GM12801 (cell line): Measurements from ENCODE around the gene WASF2.

Experiments used
- CTCF ChIP-seq: IDR thresholded peaks from one replicate; pipeline ENCODE4 v1.5.1; 2011; ENCODE audit warnings: control low read depth; ENCODE audit not compliant: insufficient read length; ENCODE audit errors: extremely low read depth

The WASF2 gene

GRCh38 chr1:27507960-27508665 is 18.1 kb upstream of the WASF2 start:
- no peak for TF ChIP-seq CTCF

DNA sequence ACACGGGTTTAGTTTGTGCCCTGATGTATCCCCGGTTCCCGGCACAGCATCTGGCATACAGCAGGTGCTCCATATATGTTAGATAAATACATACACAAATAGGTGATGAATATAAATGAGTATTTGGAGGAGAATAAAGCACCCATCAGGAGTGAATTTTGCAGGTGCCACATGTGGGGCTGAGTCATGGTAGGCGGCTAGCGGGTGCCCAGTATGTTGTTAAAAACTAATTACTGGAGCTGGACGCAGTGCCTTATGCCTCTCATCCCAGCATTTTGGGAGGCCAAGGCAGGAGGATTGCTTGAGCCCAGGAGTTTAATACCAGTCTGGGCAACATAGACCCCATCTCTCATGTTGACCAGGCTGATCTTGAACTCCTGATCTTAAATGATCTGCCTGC is 16.7 kb upstream of the WASF2 start:
- TF ChIP-seq CTCF, result no peak

DNA sequence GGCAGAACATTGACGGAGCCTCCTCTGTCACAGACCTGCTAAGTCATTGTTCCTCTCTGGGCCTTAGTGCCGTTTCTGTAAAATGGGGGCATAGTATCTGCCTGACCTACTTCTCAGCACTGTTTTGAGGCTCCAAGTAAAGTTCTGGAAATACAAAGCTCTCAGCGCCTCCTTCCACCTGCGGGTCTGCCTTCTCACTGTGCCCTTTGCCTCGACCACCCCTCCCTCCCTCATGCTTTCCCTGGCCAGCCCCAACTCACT is 15.4 kb upstream of the WASF2 start:
- TF ChIP-seq CTCF, result no peak

DNA sequence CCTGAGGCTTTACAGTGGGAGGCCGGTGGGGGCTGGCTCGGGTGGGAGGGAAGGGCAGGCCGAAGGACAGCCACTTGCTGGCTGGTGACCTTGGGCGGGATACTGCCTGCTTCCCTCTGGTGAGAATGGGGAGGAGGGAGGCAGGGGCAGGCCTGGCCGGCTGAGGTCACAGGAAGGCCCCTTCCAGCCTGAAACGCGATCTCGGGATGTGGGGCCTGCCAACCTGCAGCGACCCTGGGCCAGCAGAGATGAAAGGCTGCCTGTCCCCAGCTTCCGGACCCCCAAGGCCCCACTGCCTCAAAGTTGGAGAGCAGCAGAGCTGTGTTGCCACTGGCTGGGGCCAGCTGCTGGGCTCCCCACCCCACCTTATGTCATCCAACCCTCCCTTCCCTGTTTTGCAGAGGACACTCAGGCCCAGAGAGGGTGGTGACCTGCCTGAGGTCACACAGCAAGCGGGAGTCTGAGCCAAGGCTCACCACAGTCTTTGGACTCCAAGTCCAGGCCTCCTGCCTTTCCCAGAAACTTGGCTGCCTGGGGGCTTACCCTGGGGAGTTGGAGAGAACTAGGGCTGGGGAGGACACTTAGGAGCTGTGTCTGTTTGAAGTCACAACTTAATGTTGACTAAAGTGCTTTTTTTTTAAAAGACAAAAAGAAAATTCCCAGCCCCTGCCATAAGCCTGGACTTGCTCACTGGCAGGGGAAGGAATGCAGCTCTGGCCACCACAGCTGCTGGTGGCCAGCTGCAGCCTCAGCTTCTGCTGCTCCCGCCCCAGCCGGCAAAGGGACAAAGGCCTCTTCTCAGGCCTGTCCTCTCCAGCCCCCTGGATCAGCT is 14.8 kb upstream of the WASF2 start:
- no peak for TF ChIP-seq CTCF

- TF ChIP-seq CTCF, result no peak
Measured at GRCh38 chr1:27503844-27504587, 14.0 kb upstream of the WASF2 start.

DNA sequence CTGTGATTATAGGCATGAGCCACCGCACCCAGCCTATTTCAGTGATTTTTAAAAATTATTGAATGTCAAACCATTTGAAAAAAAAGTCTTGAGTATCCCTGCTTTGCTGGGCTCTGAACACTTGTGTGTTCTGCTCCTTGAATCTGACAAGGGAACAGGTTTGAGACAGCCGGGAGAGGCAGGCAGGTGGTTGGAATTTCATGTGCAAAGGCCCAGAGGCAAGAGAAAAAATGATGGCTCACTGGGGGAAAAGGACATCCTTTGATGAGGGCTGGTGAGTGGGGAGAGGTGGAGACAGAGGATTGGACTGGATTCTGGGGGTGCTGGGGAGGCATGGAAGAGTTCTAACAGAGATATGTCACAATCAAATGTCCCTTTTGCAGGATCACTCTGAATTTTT is 13.1 kb upstream of the WASF2 start:
- no peak for TF ChIP-seq CTCF

GRCh38 chr1:27499142-27499541 is 9.2 kb upstream of the WASF2 start:
- no peak for TF ChIP-seq CTCF
